Measurements from ENCODE around the gene SUGCT.

SUGCT gene

GRCh38 chr7:40531956-40532355 lies 397.2 kb downstream of the SUGCT start:
- in situ Hi-C loops (cut with HindIII; ENCODE audit: low sequenced_read_pairs), result no loop called here
- TF ChIP-seq, protein P1, sequence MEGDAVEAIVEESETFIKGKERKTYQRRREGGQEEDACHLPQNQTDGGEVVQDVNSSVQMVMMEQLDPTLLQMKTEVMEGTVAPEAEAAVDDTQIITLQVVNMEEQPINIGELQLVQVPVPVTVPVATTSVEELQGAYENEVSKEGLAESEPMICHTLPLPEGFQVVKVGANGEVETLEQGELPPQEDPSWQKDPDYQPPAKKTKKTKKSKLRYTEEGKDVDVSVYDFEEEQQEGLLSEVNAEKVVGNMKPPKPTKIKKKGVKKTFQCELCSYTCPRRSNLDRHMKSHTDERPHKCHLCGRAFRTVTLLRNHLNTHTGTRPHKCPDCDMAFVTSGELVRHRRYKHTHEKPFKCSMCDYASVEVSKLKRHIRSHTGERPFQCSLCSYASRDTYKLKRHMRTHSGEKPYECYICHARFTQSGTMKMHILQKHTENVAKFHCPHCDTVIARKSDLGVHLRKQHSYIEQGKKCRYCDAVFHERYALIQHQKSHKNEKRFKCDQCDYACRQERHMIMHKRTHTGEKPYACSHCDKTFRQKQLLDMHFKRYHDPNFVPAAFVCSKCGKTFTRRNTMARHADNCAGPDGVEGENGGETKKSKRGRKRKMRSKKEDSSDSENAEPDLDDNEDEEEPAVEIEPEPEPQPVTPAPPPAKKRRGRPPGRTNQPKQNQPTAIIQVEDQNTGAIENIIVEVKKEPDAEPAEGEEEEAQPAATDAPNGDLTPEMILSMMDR (IDR thresholded peaks at IDR 0.05; ENCODE audit: low read depth, low read length, missing control alignments), result no peak
- no peak for DNase-seq (ENCODE audit: low read depth)
- no peak overlapping the region for H3K4me3 ChIP-seq (ENCODE audit: low read depth, low read length)

DNA sequence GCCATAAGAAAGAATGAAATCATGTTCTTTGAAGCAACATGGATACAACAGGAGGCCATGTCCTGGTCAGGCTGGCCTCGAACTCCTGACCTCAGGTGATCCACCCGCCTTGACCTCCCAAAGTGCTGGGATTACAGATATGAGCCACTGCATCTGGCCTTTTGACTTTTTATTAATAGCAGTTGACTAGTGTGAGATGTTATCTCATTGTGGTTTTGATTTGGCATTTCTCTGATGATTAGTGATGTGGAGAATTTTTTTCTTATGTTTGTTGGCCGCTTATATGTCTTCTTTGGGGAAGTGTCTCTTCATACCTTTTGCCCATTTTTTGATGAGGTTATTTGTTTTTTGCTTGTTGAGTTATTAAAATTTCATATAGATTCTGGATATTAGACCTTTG lies 400.9 kb downstream of the SUGCT start:
- no peak overlapping the region for H3K4me3 ChIP-seq (ENCODE audit: low read depth, low read length)
- DNase-seq (ENCODE audit: low read depth), result no peak
- in situ Hi-C loops (cut with HindIII; ENCODE audit: low sequenced_read_pairs), result no loop called here
- TF ChIP-seq, protein P1 (IDR thresholded peaks at IDR 0.05; ENCODE audit: low read depth, low read length, missing control alignments), result no peak

GRCh38 chr7:40536421-40536820 lies 401.6 kb downstream of the SUGCT start:
- TF ChIP-seq, protein P1 (IDR thresholded peaks at IDR 0.05; ENCODE audit: low read depth, low read length, missing control alignments), result no peak
- in situ Hi-C loops (cut with HindIII; ENCODE audit: low sequenced_read_pairs), result no loop called here
- H3K4me3 ChIP-seq (ENCODE audit: low read depth, low read length), result no peak overlapping the region
- DNase-seq (ENCODE audit: low read depth), result no peak

DNA sequence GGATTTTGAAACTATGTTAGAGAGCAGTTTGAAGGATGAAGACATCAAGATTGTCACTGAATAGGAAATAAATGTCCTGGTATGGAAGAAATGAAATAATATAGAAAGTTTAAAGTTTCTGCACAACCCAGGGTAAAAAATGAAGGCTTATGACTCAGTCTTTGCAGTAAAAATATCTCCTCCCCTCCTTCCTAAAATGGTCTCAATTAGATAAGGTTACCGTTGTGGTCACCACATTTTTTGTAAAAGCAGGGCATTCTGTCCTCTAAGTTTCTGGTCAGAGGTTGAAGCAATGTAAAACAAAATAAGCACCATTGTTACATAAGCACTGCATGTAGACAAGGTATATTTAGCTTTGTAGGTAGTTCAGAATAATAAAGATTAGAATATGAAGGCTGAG lies 403.5 kb downstream of the SUGCT start:
- TF ChIP-seq, protein P1 (IDR thresholded peaks at IDR 0.05; ENCODE audit: low read depth, low read length, missing control alignments), result no peak
- H3K4me3 ChIP-seq (ENCODE audit: low read depth, low read length), result no peak overlapping the region
- in situ Hi-C loops (cut with HindIII; ENCODE audit: low sequenced_read_pairs), result no loop called here
- no peak for DNase-seq (ENCODE audit: low read depth)

DNA sequence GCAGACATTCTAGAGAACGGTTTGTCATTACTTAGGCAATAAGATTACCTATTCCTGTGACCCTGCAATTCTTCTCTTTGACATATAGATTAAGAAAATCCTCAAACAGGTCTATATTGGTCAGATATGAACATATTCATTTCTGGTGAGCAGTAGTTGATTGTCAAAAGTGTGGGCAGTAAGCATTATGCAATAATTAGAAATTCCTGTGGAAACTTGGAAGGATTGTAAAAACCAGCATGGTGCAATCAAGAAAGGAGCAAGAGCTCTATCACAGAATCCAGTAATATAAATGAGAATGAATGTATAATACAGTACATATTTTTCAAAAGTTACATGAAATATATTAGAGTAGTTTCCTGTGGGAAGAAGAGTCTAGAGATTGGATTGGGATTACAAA lies 406.5 kb downstream of the SUGCT start:
- no peak for DNase-seq (ENCODE audit: low read depth)
- in situ Hi-C loops (cut with HindIII; ENCODE audit: low sequenced_read_pairs), result no loop called here
- TF ChIP-seq, protein P1 (IDR thresholded peaks at IDR 0.05; ENCODE audit: low read depth, low read length, missing control alignments), result no peak
- H3K4me3 ChIP-seq (ENCODE audit: low read depth, low read length), result no peak overlapping the region

DNA sequence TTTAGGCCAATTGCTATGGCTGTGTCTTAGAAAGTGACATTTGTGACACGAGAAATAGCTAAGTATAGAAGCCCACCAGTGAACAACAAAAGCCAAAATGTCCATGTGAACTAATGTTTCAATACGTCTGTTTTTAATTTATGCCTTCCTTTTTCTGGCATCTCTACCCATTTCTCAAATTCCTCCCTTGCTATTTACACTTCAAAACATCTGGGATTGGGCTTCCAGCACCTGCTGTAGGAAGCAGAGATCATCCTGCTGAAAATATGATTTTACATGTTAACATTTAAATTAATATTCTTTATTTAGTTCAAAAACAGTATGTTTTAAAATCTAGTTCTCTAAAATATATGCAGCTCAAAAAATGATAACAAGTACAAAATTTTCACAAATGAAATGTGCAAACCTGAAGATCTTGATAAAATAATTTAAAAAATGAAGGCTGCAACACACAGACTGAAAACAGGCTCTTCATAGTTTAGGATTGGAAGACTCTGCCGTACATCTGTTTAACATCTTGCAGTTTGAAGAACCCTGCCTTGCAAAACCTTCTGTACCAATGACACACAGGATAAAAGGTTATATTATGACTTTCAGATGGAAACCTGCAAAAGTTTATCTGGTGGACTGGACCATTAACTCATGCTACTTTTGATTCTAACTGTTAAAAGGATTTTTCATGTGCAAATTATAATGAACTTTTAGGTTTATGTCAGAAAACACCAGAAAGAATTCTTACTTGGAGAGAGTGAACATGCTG lies 408.4 kb downstream of the SUGCT start:
- DNase-seq (ENCODE audit: low read depth), result no peak
- no peak overlapping the region for H3K4me3 ChIP-seq (ENCODE audit: low read depth, low read length)
- TF ChIP-seq, protein P1 (IDR thresholded peaks at IDR 0.05; ENCODE audit: low read depth, low read length, missing control alignments), result no peak
- in situ Hi-C loops (cut with HindIII; ENCODE audit: low sequenced_read_pairs), result no loop called here

Data from astrocyte of the cerebellum (primary cell).